Liver (tissue), 3 donors: Measurements from ENCODE around the gene RAC2.

Source experiments
- ATF3 ChIP-seq: IDR thresholded peaks from 2 replicates; pipeline ENCODE4 v1.6.1; 2016; ENCODE audit warnings: antibody characterized with exemption
- CTCF ChIP-seq: fragments of 150-350 bp; IDR thresholded peaks from 2 replicates; pipeline ENCODE4 v1.5.1; 2017; ENCODE audit warnings: improper control_type of control experiment, low read depth, low read length; ENCODE audit not compliant: missing input control
- EGR1 ChIP-seq, 2 donors: IDR thresholded peaks; 2 replicates each; pipeline ENCODE4 v1.6.1; 2016 to 2018; ENCODE audit warnings: antibody characterized with exemption in 2 of 2, low read depth in 2 of 2
- FOXA1 ChIP-seq: IDR thresholded peaks from 2 replicates; pipeline ENCODE4 v1.6.1; 2016; ENCODE audit warnings: antibody characterized with exemption
- GABPA ChIP-seq, 2 donors: IDR thresholded peaks in 1 of 2; conservative IDR thresholded peaks in 1 of 2; 2 replicates each; pipeline ENCODE4 v1.6.1; 2016; ENCODE audit warnings: antibody characterized with exemption in 2 of 2, mild to moderate bottlenecking in 1 of 2, moderate library complexity in 1 of 2
- HNF4G ChIP-seq: IDR thresholded peaks from 2 replicates; pipeline ENCODE4 v1.6.1; 2016; ENCODE audit warnings: antibody characterized with exemption
- JUND ChIP-seq, 2 donors: IDR thresholded peaks; 2 replicates each; pipeline ENCODE4 v1.6.1; 2016; ENCODE audit warnings: antibody characterized with exemption in 2 of 2
- RAD21 ChIP-seq, 2 donors: IDR thresholded peaks; 2 replicates each; pipeline ENCODE4 v1.6.1; 2016; ENCODE audit warnings: antibody characterized with exemption in 2 of 2, mild to moderate bottlenecking in 2 of 2
- REST ChIP-seq: IDR thresholded peaks from 2 replicates; pipeline ENCODE4 v1.6.1; 2016; ENCODE audit warnings: antibody characterized with exemption, mild to moderate bottlenecking
- SP1 ChIP-seq: IDR thresholded peaks from 2 replicates; pipeline ENCODE4 v1.6.1; 2018; ENCODE audit warnings: antibody characterized with exemption, mild to moderate bottlenecking
- ZBTB33 ChIP-seq: IDR thresholded peaks from 2 replicates; pipeline ENCODE4 v1.6.1; 2016; ENCODE audit warnings: antibody characterized with exemption
- donor health status: healthy.
- donor health status: healthy.

- TF ChIP-seq CTCF (no peak), SP1 (no peak), EGR1 (IDR thresholded peaks at IDR 0.05; ENCODE audit: low read depth in 2 of 2) (no peak), GABPA (IDR thresholded peaks at IDR 0.05 in 1 of 2, conservative IDR thresholded peaks at IDR 0.05 in 1 of 2) (no peak), ATF3 (no peak), REST (no peak), ZBTB33 (no peak), RAD21 (IDR thresholded peaks at IDR 0.05) (no peak), JUND (IDR thresholded peaks at IDR 0.05) (no peak), HNF4G (no peak), FOXA1 (no peak)
Measured at GRCh38 chr22:37184380-37184755, 59.7 kb downstream of the RAC2 start.
